Measurements from ENCODE around the gene ZSCAN32.

ZSCAN32 gene
- total RNA-seq, result 10.8 to 36.6 (median 27.1) reads per million in 9 experiments

- ATAC-seq (replicated peaks), result peak; percentile 96
- Mint-ChIP-seq H3K4me1 (ENCODE audit: low read depth in 2 of 2) (peaks cover 31 to 45% of the 10 kb centered on the region in 2 donors), H3K27me3 (no peaks in the 10 kb centered on the region)
Observed at GRCh38 chr16:3400779-3401688, at the start of gene ZSCAN32, which contains the start of gene ZNF174. Gene ZSCAN32, minus strand, starts transcription at chr16:3401004. Its CDS starts 3,447 bp downstream, at chr16:3397557. Gene ZNF174, plus strand, starts transcription at chr16:3401215. Its CDS starts 790 bp downstream, at chr16:3402005.

GRCh38 chr16:3444032-3444388 lies 43.2 kb upstream of the ZSCAN32 start:
- DNase-seq, result peak in 2 of 3 experiments; percentile 17 to 21
- peaks cover 34% of the 10 kb centered on the region for H3K36me3 Mint-ChIP-seq (ENCODE audit: insufficient read depth)

More at GRCh38 chr16:3400779-3401688, at the start of gene ZSCAN32, which contains the start of gene ZNF174:
- Mint-ChIP-seq H3K9me3 (peaks cover 0 to 1% of the 10 kb centered on the region in 2 donors), H3K4me3 (peak within 1 kb of the TSS; percentile 89 to 91), H3K27ac (peak within 1 kb of the TSS; percentile 82 to 87), H3K36me3 (ENCODE audit: insufficient read depth) (peaks cover 16% of the 10 kb centered on the region)
- peak; percentile 98 to 99 (median 98) for DNase-seq

GRCh38 chr16:3443108-3444031 lies 42.6 kb upstream of the ZSCAN32 start, which contains the start of the genes NAA60 and ZNF597:
Gene NAA60, plus strand, starts transcription at chr16:3443680. Its CDS starts 32,548 bp downstream, at chr16:3476228.
Gene ZNF597, minus strand, starts transcription at chr16:3443504. Its CDS starts 351 bp downstream, at chr16:3443153.
- Mint-ChIP-seq H3K4me1 (ENCODE audit: low read depth in 2 of 2) (peaks cover 4 to 18% of the 10 kb centered on the region in 2 donors), H3K36me3 (ENCODE audit: insufficient read depth) (peaks cover 36% of the 10 kb centered on the region)

More at GRCh38 chr16:3444032-3444388, 43.2 kb upstream of the ZSCAN32 start:
- Mint-ChIP-seq H3K4me1 (ENCODE audit: low read depth in 2 of 2) (peaks cover 4 to 18% of the 10 kb centered on the region in 2 donors), H3K27me3 (no peaks in the 10 kb centered on the region), H3K27ac (peak overlapping the region; percentile 92 to 96), H3K4me3 (peak overlapping the region; percentile 86 to 94), H3K9me3 (no peaks in the 10 kb centered on the region)
- peak; percentile 62 for ATAC-seq (replicated peaks)

GRCh38 chr16:3439637-3440036 lies 38.8 kb upstream of the ZSCAN32 start:
- Mint-ChIP-seq H3K4me1 (ENCODE audit: low read depth in 2 of 2) (peaks cover 4 to 18% of the 10 kb centered on the region in 2 donors), H3K36me3 (ENCODE audit: insufficient read depth) (peaks cover 36% of the 10 kb centered on the region), H3K9me3 (no peaks in the 10 kb centered on the region), H3K27me3 (peaks cover 0 to 6% of the 10 kb centered on the region in 2 donors), H3K27ac (no peak overlapping the region), H3K4me3 (no peak overlapping the region)
- ATAC-seq (replicated peaks) (no peak), DNase-seq (no peak)

More at GRCh38 chr16:3443108-3444031, 42.6 kb upstream of the ZSCAN32 start, which contains the start of the genes NAA60 and ZNF597:
- H3K27ac Mint-ChIP-seq, result peak within 1 kb of the TSS; percentile 92 to 96
- DNase-seq (peak; percentile 55 to 63 (median 63)), ATAC-seq (replicated peaks) (peak; percentile 93)
- H3K27me3 Mint-ChIP-seq, result no peaks in the 10 kb centered on the region
- H3K9me3 Mint-ChIP-seq, result no peaks in the 10 kb centered on the region
- H3K4me3 Mint-ChIP-seq, result peak within 1 kb of the TSS; percentile 86 to 94

GRCh38 chr16:3434373-3434772 lies 33.6 kb upstream of the ZSCAN32 start:
- Mint-ChIP-seq H3K36me3 (ENCODE audit: insufficient read depth) (peaks cover 11% of the 10 kb centered on the region), H3K4me1 (ENCODE audit: low read depth in 2 of 2) (peaks cover 10 to 16% of the 10 kb centered on the region in 2 donors), H3K27me3 (peaks cover 0 to 6% of the 10 kb centered on the region in 2 donors), H3K4me3 (no peak overlapping the region), H3K27ac (peak overlapping the region in 1 of 2 donors; percentile 55), H3K9me3 (no peaks in the 10 kb centered on the region)
- DNase-seq, result no peak
- no peak for ATAC-seq (replicated peaks)

- DNase-seq (peak; percentile 38 to 44 (median 43)), ATAC-seq (replicated peaks) (peak; percentile 90)
- Mint-ChIP-seq H3K4me3 (peak overlapping the region; percentile 48 to 56), H3K9me3 (no peaks in the 10 kb centered on the region), H3K27me3 (no peaks in the 10 kb centered on the region), H3K4me1 (ENCODE audit: low read depth in 2 of 2) (peaks cover 10 to 14% of the 10 kb centered on the region in 2 donors), H3K27ac (peak overlapping the region; percentile 49 to 80), H3K36me3 (ENCODE audit: insufficient read depth) (peaks cover 5% of the 10 kb centered on the region)
Observed at GRCh38 chr16:3431779-3432219, 31.0 kb upstream of the ZSCAN32 start.

GRCh38 chr16:3413730-3414379 lies 13.1 kb upstream of the ZSCAN32 start:
- ATAC-seq (replicated peaks), result no peak
- no peak for DNase-seq
- no peak overlapping the region for H3K27ac Mint-ChIP-seq
- peaks cover 7% of the 10 kb centered on the region for H3K36me3 Mint-ChIP-seq (ENCODE audit: insufficient read depth)
- no peak overlapping the region for H3K4me3 Mint-ChIP-seq
- H3K27me3 Mint-ChIP-seq, result no peaks in the 10 kb centered on the region
- no peaks in the 10 kb centered on the region for H3K4me1 Mint-ChIP-seq (ENCODE audit: low read depth in 2 of 2)
- peaks cover 5 to 6% of the 10 kb centered on the region in 2 donors for H3K9me3 Mint-ChIP-seq

- Mint-ChIP-seq H3K27ac (no peak overlapping the region), H3K27me3 (no peaks in the 10 kb centered on the region), H3K9me3 (peaks cover 0 to 10% of the 10 kb centered on the region in 2 donors), H3K4me1 (ENCODE audit: low read depth in 2 of 2) (peaks cover 1 to 4% of the 10 kb centered on the region in 2 donors), H3K4me3 (no peak overlapping the region), H3K36me3 (ENCODE audit: insufficient read depth) (peaks cover 24% of the 10 kb centered on the region)
- ATAC-seq (replicated peaks) (no peak), DNase-seq (no peak)
Observed at GRCh38 chr16:3408561-3409197, 7.9 kb upstream of the ZSCAN32 start.

- Mint-ChIP-seq H3K4me1 (ENCODE audit: low read depth in 2 of 2) (peaks cover 24 to 38% of the 10 kb centered on the region in 2 donors), H3K36me3 (ENCODE audit: insufficient read depth) (peaks cover 22% of the 10 kb centered on the region), H3K9me3 (peaks cover 0 to 4% of the 10 kb centered on the region in 2 donors), H3K27ac (peak overlapping the region; percentile 82 to 87), H3K4me3 (peak overlapping the region; percentile 89 to 91), H3K27me3 (no peaks in the 10 kb centered on the region)
- ATAC-seq (replicated peaks) (no peak), DNase-seq (peak in 1 of 3 experiments; percentile 1)
Observed at GRCh38 chr16:3401719-3402397, 1.1 kb upstream of the ZSCAN32 start.

GRCh38 chr16:3400446-3400778 lies 392 bp downstream of the ZSCAN32 start:
- peaks cover 12% of the 10 kb centered on the region for H3K36me3 Mint-ChIP-seq (ENCODE audit: insufficient read depth)
- peaks cover 35 to 48% of the 10 kb centered on the region in 2 donors for H3K4me1 Mint-ChIP-seq (ENCODE audit: low read depth in 2 of 2)

GRCh38 chr16:3389663-3390338 lies 11.0 kb downstream of the ZSCAN32 start:
- Mint-ChIP-seq H3K27me3 (no peaks in the 10 kb centered on the region), H3K4me1 (ENCODE audit: low read depth in 2 of 2) (peaks cover 10 to 26% of the 10 kb centered on the region in 2 donors), H3K36me3 (ENCODE audit: insufficient read depth) (peaks cover 39% of the 10 kb centered on the region), H3K4me3 (no peak overlapping the region), H3K27ac (no peak overlapping the region), H3K9me3 (peaks cover 11 to 35% of the 10 kb centered on the region in 2 donors)
- no peak for DNase-seq
- ATAC-seq (replicated peaks), result no peak

More at GRCh38 chr16:3400446-3400778, 392 bp downstream of the ZSCAN32 start:
- Mint-ChIP-seq H3K9me3 (no peaks in the 10 kb centered on the region), H3K27ac (peak overlapping the region; percentile 82 to 87), H3K27me3 (no peaks in the 10 kb centered on the region), H3K4me3 (peak overlapping the region; percentile 89 to 91)
- ATAC-seq (replicated peaks) (no peak), DNase-seq (no peak)

Data from effector memory CD8-positive, alpha-beta T cell (primary cell).